Esophagus squamous epithelium (tissue), 5 donors: ENCODE data around the gene ELMO1. TPM values are rescaled to one million over a fixed set of nuclear protein-coding genes. Genes with fewer than 3 reads are reported as not detected.

Experiments used
- DNase-seq: peaks from one replicate; lab custom pipeline; 2025; lab: John Stamatoyannopoulos, UW
- H3K27ac ChIP-seq, 4 donors: fragments of 200-600 bp; sonication (generic); one replicate each; pipeline ENCODE4 v1.5.1; 2016 to 2019; ENCODE audit warnings: mild to moderate bottlenecking in 1 of 4
- H3K27me3 ChIP-seq, 4 donors: fragments of 200-600 bp; sonication (generic); 1 replicate in 3 of 4; 2 replicates in 1 of 4; pipeline versions ENCODE4 v1.5.1 to v1.6.0; 2017 to 2021; ENCODE audit warnings: antibody characterized with exemption in 1 of 4
- H3K36me3 ChIP-seq, 3 donors: fragments of 200-600 bp; sonication (generic); one replicate each; pipeline ENCODE4 v1.5.1; 2016 to 2019
- H3K4me1 ChIP-seq, 3 donors: fragments of 200-600 bp; sonication (generic); one replicate each; pipeline ENCODE4 v1.5.1; 2017 to 2019
- H3K4me3 ChIP-seq, 4 donors: fragments of 200-600 bp; sonication (generic); 1 replicate in 3 of 4; 2 replicates in 1 of 4; pipeline ENCODE4 v1.5.1; 2016 to 2019; ENCODE audit warnings: mild to moderate bottlenecking in 2 of 4, moderate library complexity in 1 of 4
- H3K9me3 ChIP-seq, 3 donors: fragments of 200-600 bp; sonication (generic); one replicate each; pipeline ENCODE4 v1.5.1; 2016 to 2019
- POLR2A ChIP-seq, 4 donors: fragments of 450-650 bp; IDR thresholded peaks; one replicate each; pipeline ENCODE4 v1.6.1; 2017; ENCODE audit warnings: antibody characterized with exemption in 4 of 4, mild to moderate bottlenecking in 4 of 4, moderate library complexity in 3 of 4
- WGBS, 2 donors: methylation state at CpG; one replicate each; pipeline ENCODE4 v1.1.5; 2018; 5-methylcytosine and 5-hydroxymethylcytosine counted together
- intact Hi-C: fragments of 100-400 bp; cut with DNase I; formaldehyde crosslinking; loops from one replicate; pipeline ENCODE4 v1.15.0; 2022
- total RNA-seq, 4 donors: library from RNA; depleted of rRNA; stranded (reverse); fragments of >200 nt; gene quantifications; one replicate each; pipeline ENCODE4 v1.1.0, GENCODE V29; 2016
- TF ChIP-seq, protein P1 (sequence below), 6 experiments: fragments of 450-650 bp in 4 of 6; fragments of 200-600 bp in 2 of 6; sonication (generic) in 2 of 6; IDR thresholded peaks; one replicate each; pipeline ENCODE4 v1.5.1; 2016 to 2019; ENCODE audit warnings: antibody characterized with exemption in 6 of 6, mild to moderate bottlenecking in 4 of 6, moderate library complexity in 4 of 6
- donor health status: DM: yes; HTN: yes; CAD: no.

ELMO1 gene
- total RNA-seq, 4 donors from 2014 or later: 0.68 to 36.6 (median 11.8) TPM

GRCh38 chr7:37181550-37181932 lies 267.1 kb downstream of the ELMO1 start:
- DNase-seq: no peak
- H3K4me1 ChIP-seq: peaks cover 0 to 10% (median 2%) of the 10 kb centered on the region in 3 donors
- H3K36me3 ChIP-seq: no peaks in the 10 kb centered on the region
- no peak overlapping the region for H3K27ac ChIP-seq
- H3K27me3 ChIP-seq: no peaks in the 10 kb centered on the region
- H3K9me3 ChIP-seq: no peaks in the 10 kb centered on the region
- no peak overlapping the region for H3K4me3 ChIP-seq
- TF ChIP-seq POLR2A (IDR thresholded peaks at IDR 0.05): no peak
- TF ChIP-seq, protein P1, sequence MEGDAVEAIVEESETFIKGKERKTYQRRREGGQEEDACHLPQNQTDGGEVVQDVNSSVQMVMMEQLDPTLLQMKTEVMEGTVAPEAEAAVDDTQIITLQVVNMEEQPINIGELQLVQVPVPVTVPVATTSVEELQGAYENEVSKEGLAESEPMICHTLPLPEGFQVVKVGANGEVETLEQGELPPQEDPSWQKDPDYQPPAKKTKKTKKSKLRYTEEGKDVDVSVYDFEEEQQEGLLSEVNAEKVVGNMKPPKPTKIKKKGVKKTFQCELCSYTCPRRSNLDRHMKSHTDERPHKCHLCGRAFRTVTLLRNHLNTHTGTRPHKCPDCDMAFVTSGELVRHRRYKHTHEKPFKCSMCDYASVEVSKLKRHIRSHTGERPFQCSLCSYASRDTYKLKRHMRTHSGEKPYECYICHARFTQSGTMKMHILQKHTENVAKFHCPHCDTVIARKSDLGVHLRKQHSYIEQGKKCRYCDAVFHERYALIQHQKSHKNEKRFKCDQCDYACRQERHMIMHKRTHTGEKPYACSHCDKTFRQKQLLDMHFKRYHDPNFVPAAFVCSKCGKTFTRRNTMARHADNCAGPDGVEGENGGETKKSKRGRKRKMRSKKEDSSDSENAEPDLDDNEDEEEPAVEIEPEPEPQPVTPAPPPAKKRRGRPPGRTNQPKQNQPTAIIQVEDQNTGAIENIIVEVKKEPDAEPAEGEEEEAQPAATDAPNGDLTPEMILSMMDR (IDR thresholded peaks at IDR 0.05): no peak
- intact Hi-C loops: loop anchor here (5.0 kb wide), 2 partner anchors 214 to 694 kb away; no protein-coding TSS in a partner anchor

DNA sequence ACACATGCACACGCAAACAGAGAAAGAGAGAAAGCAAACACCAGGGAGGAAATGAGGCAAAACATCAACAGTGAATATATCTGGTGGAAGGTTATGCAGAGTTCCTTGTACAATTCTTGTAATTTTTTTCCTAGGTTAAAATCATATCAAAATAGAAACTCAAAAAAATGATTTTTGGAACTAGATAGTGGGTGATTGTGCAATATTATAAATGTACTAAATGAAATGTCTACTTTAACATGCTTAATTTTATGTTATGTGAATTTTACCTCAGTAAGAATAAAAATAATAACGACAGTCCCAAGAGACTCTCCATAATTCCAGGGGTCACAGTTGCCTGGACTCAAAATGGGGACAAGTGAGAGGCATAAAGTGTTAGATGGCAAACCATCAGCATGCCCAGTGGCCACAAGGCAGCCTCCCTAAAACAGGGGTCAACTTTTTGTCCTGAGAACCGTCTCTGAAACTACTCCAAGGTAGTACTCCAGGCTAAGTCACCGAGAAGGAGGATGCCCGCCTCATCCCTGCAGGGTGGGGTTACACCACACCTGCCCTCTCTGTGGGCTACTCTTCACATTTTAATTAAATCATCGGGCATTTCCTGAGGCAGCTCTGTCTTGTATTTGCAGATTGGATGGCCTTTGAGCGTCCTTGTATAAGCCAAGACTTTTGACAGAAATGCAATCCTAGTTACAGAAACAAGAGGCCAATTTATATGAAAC lies 267.7 kb downstream of the ELMO1 start:
- no peak for DNase-seq
- intact Hi-C loops: loop anchor here (5.0 kb wide), 2 partner anchors 214 to 694 kb away; no protein-coding TSS in a partner anchor
- Histone ChIP-seq H3K27me3 (no peaks in the 10 kb centered on the region), H3K27ac (no peak overlapping the region), H3K4me3 (no peak overlapping the region), H3K36me3 (no peaks in the 10 kb centered on the region), H3K4me1 (peaks cover 0 to 10% (median 2%) of the 10 kb centered on the region in 3 donors), H3K9me3 (no peaks in the 10 kb centered on the region)
- TF ChIP-seq, protein P1 (IDR thresholded peaks at IDR 0.05): no peak
- no peak for TF ChIP-seq POLR2A (IDR thresholded peaks at IDR 0.05)
- 83 to 86% methylated on average over 7 of the region's 7 CpGs for WGBS, 2 donors

DNA sequence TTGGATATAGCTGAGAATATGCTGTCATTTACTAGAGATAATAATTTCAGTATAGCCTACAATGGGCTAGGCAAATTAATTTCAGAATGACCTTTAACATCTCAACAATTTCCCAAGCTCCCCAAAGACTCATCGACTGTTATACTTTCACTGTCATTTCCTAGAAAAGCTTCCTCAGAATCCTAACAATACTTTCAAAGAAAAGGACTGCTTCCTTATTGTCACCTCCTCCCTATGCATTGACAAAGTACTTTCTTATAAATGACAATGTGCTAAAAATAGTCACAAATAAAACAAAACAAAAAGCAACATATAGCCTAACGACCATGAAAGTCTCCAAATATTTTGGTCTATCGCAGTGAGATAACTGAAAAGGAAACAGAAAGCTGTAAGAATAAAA lies 272.6 kb downstream of the ELMO1 start:
- Histone ChIP-seq H3K36me3 (no peaks in the 10 kb centered on the region), H3K27ac (no peak overlapping the region), H3K4me3 (no peak overlapping the region), H3K4me1 (no peaks in the 10 kb centered on the region), H3K27me3 (no peaks in the 10 kb centered on the region), H3K9me3 (no peaks in the 10 kb centered on the region)
- intact Hi-C loops: no loop called here
- 63 to 64% methylated on average over 3 of the region's 3 CpGs for WGBS, 2 donors
- TF ChIP-seq, protein P1 (IDR thresholded peaks at IDR 0.05): no peak
- no peak for TF ChIP-seq POLR2A (IDR thresholded peaks at IDR 0.05)
- DNase-seq: no peak

DNA sequence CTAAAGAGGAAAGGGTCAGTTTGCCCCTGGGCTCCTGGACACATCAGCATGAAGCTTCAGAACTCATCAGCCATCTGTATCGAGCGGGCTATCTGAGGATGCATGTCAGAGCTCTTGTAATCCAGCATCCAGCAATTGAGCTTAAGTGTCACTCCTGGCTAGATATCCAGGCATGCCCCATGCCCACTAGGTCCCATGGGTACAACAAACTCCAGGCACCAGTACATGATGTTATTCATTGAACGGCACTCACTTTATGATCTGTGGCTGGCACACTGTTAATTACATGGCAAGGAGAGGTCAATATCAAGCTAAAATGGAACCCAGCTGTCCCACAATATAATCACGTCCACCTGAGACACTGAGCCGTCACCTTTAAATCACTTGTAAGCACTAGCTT lies 274.2 kb downstream of the ELMO1 start:
- TF ChIP-seq, protein P1 (IDR thresholded peaks at IDR 0.05): no peak
- no peak for TF ChIP-seq POLR2A (IDR thresholded peaks at IDR 0.05)
- H3K4me3 ChIP-seq: no peak overlapping the region
- H3K4me1 ChIP-seq: no peaks in the 10 kb centered on the region
- no peaks in the 10 kb centered on the region for H3K9me3 ChIP-seq
- 93 to 97% methylated on average over 3 to 5 of the region's 5 CpGs for WGBS, 2 donors
- no peak overlapping the region for H3K27ac ChIP-seq
- H3K36me3 ChIP-seq: peaks cover 0 to 5% (median 0%) of the 10 kb centered on the region in 3 donors
- H3K27me3 ChIP-seq: no peaks in the 10 kb centered on the region
- DNase-seq: no peak
- intact Hi-C loops: no loop called here

DNA sequence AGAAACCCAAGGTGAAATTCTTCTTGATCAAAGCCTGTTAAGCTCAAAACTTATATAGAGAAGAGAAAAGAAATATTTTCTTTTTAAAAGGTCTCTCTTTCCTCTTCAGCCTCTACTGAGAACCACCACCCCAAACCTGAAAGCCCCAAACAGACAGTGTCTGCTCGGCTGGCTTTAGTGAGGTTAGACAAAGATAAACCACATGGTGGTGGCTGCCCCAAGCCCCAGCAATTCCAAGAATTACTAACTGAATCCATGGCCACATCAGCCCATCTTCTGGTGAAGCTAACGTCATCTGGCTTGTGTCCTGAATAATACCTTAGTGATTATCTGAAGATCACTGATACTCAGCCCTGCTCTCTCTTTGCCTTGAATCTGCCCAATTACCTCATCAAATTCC lies 275.0 kb downstream of the ELMO1 start:
- Histone ChIP-seq H3K4me1 (no peaks in the 10 kb centered on the region), H3K27me3 (no peaks in the 10 kb centered on the region), H3K27ac (no peak overlapping the region), H3K9me3 (no peaks in the 10 kb centered on the region), H3K4me3 (no peak overlapping the region), H3K36me3 (peaks cover 0 to 13% (median 0%) of the 10 kb centered on the region in 3 donors)
- no peak for DNase-seq
- TF ChIP-seq, protein P1 (IDR thresholded peaks at IDR 0.05): no peak
- no peak for TF ChIP-seq POLR2A (IDR thresholded peaks at IDR 0.05)
- intact Hi-C loops: no loop called here
- 65 to 90% methylated on average over 2 of the region's 2 CpGs for WGBS, 2 donors
